HG03039 (cell line): Measurements from ENCODE around the gene RPS8.
"Not testable (repeated sequence)": the region's sequence is repeated elsewhere in the genome, so short reads cannot be mapped to it uniquely, and the experiment has no call there.

ENCODE experiments used
- ATAC-seq: cut with Tn5 transposase; IDR thresholded peaks from one replicate; pipeline ENCODE4 v1.9.1; 2021; ENCODE audit warnings: mild to moderate bottlenecking, moderate library complexity; ENCODE audit not compliant: unreplicated experiment

The RPS8 gene

DNA sequence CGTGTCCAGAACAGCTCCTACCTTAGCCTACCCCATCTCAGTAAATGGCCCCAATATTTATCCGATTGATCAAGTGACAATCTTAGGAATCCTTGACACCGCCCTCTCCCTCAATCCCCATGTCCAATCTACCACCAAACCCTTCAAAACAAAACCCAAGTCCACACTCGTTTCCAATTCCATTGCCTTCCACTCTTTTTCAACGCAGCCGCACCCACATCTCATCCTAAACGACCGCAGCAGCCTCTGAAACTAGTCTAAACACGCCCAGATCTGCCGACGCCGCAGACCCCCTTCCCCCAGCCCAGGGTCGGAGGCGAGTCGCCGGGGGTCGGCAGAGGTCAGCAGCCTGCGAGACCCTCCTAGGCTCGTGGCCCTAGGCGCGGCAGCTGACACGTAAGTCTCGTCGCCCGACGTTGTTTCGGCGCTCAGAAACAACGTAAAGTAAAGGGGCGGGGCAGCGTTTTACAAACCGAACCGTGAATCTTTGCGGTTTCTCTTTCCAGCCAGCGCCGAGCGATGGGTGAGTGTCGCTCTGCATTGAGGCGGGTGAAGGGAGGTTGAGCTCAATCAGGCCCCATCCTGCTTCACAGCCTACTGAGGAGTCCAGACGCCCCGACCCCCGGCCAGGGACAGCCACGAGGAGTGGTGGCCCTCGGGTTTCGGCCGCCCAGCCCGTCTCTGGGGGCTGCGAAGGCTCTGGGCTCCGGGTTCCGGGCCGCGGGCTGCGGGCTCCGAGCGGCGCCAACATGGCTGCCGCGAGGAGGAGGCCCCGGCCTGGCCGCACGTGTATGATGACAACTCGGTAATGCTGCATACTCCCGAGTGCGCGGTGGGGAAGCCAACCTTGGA lies at the start of gene RPS8:
TSS of gene RPS8 (plus strand) at position 463 of the 852 bp plus-strand sequence. CDS start at position 520, 57 bp downstream.
- peak; percentile 76 for ATAC-seq

DNA sequence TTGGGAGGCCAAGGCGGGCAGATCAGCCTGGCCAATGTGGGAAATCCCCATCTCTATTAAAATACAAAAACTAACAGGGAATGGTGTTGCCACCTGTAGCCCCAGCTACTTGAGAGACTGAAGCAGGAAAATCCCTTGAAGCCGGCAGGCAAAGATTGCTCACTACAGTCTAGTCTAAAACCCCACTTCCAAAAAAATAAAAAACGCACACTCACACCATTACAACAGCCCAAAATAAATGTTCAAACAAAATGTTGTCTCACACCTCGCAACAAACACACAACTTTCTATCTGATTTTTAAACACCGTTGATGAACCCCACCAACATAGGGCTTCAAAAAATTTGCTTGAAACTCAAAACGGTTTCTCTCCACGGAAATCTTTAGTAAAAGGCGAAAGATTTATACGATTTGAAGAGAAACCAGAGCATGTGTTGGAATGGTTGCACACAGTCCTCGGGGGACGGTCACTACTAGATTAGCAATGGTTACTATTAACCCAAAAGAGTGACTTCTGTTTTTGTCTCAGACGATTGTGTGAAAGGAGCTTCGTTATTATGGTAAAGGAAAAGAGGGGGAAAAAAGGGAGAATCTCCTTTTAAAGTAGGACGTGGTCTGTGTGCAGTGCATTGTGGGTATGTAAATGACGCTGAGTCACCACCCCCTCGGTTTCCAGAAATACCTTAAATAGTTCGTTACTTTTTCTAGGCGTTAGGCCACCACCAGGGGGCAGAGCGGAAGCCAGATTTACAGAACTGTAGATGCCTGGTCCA lies 44.4 kb upstream of the RPS8 start, which contains the start of gene RNU5D-1:
TSS of gene RNU5D-1 (minus strand) at position 430 of the 772 bp plus-strand sequence.
- peak; percentile 63 for ATAC-seq

- no peak for ATAC-seq
Measured at GRCh38 chr1:44733365-44733764, 42.0 kb upstream of the RPS8 start.

GRCh38 chr1:44733784-44734183 lies 41.6 kb upstream of the RPS8 start:
- no peak for ATAC-seq

- no peak for ATAC-seq
Measured at GRCh38 chr1:44735992-44736391, 39.3 kb upstream of the RPS8 start.

DNA sequence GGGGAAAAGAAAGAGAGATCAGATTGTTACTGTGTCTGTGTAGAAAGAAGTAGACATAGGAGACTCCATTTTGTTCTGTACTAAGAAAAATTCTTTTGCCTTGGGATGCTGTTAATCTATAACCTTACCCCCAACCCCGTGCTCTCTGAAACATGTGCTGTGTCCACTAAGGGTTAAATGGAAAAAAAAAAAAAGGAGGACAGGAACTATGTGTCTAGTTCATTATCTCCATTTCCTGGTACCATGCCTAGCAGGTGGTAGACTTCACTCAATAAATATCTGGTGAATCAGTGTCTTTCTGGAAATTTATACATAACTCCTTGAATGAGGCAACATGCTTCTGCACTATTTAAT lies 36.4 kb upstream of the RPS8 start:
- not testable (repeated sequence) for ATAC-seq

GRCh38 chr1:44739307-44740178 lies 35.8 kb upstream of the RPS8 start, which contains the start of gene KIF2C:
Gene KIF2C, plus strand, starts transcription at chr1:44739837. Its CDS starts 96 bp downstream, at chr1:44739933.
- ATAC-seq, result peak; percentile 94

DNA sequence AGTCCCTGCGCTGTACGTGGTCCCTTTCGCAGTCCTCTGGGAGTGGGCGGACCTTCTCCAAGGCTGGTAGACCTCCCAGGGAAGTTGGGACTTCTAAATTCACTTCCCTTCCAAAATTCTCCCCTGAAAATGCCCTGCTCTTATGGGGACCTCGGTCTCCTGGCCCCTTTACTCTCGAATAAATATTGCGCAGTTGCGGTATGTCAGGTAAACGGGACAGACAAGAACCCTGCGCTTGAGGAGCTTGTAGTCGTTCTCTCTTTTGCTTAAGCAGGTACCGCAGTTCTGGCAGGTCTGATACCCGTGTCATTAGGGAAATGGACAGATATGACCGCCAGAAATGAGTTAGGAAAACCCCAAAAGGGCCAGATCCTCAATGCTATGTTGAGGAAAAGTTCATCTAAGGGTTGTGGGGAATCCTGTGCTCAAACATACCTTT lies 35.1 kb upstream of the RPS8 start:
- no peak for ATAC-seq

DNA sequence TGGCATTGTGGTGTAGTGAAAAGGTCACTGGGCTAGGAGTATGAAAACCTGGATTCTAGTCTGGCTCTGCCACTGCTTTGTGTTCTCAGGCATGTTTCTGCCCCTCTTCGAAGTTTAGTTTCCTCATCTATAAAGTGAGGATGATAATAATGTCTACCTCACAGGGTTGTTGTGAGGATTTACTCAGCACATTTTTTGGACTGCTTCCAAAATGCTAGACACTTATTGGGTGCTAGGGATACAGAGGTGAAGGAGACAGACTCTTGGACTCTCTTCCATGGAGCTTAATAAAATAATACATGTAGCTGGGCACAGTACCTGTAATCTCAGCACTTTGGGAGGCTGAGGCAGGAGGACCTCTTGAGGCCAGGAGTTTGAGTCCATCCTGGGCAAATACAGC lies 32.1 kb upstream of the RPS8 start:
- ATAC-seq, result no peak

- ATAC-seq, result no peak
Measured at GRCh38 chr1:44747878-44748277, 27.5 kb upstream of the RPS8 start.

GRCh38 chr1:44757420-44757819 lies 17.9 kb upstream of the RPS8 start:
- ATAC-seq, result no peak

GRCh38 chr1:44759077-44759476 lies 16.3 kb upstream of the RPS8 start:
- no peak for ATAC-seq

DNA sequence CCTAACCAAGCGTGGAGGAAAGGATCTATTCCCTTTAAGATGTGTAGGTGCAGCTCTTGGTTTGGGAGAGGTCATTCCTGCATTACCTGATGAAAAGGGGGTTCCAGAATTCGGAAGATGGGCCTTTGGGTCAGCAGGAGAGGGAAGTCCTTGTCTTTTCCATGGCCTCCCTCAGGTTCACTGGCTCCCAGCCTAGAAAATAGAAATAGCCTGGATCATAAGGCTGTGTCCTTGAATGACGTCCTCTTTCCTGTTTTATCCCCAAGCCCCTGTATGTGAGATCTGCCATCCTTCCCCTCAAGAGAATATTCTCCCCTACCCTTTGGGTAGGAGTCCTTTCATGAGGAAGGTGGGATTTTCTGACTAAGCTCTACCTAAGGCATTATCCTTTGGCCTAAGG lies 14.5 kb upstream of the RPS8 start:
- ATAC-seq, result no peak

DNA sequence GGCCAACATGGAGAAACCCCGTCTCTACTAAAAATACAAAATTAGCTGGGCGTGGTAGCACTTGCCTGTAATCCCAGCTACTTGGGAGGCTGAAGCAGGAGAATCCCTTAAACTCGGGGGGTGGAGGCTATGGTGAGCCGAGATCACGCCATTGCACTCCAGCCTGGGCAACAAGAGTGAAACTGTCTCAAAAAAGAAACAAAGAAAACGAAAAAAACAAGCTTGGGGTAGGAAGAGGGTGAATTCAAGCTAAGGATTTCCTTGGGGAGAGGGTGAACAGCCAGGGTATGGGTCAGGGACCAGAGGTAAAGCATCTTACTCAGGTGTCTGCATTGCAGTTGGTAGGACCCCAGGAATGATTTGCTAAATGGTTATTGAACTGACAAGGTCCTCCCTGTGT lies 8.9 kb upstream of the RPS8 start:
- not testable (repeated sequence) for ATAC-seq

DNA sequence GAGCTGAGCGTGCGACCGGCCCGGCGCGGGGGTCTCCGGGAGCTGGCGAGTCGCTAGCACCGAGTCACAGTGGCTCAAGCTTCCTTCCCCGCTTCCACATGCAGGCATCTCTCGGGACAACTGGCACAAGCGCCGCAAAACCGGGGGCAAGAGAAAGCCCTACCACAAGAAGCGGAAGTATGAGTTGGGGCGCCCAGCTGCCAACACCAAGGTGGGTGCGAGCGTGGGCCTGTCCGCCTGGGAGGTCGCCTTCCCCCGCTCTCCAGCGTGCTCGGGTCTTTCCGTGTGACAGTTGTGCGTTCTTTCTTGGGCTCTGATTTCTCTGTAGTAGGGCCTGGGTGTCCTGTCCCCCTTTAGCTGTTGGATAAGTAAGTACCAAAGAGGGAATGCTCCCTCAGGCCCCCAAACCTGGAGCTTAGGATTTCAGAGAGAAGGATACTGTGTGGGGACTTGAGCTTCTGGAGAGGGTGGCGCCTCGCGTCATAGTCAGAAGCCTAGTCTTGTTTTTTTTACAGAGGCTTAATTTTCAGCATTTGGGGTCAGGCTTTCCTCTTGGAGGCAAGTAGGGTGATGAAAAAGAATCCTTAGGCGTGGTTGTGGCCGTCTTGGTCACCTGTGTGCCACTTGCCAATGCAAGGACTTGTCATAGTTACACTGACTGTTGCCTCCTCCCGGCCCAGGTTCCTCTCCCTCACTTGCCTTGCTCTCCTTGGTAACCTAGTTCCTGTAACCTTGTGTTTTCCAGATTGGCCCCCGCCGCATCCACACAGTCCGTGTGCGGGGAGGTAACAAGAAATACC lies 790 bp downstream of the RPS8 start:
- ATAC-seq, result peak; percentile 11

DNA sequence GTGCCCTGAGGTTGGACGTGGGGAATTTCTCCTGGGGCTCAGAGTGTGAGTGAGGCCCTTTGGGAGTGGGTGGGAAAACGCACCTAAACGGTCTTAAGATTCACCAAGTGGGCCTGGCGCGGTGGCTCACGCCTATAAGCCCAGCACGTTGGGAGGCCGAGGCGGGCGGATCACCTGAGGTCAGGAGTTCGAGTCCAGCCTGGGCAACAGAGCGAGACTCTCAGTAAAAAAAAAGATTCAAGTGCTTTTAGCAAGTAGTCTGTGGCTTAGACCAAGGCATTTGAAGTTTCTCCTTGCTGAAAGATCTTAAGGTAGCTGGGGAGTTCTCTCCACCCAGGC lies 1.4 kb downstream of the RPS8 start:
- no peak for ATAC-seq

- no peak for ATAC-seq
Measured at GRCh38 chr1:44777547-44777946, 2.2 kb downstream of the RPS8 start.

DNA sequence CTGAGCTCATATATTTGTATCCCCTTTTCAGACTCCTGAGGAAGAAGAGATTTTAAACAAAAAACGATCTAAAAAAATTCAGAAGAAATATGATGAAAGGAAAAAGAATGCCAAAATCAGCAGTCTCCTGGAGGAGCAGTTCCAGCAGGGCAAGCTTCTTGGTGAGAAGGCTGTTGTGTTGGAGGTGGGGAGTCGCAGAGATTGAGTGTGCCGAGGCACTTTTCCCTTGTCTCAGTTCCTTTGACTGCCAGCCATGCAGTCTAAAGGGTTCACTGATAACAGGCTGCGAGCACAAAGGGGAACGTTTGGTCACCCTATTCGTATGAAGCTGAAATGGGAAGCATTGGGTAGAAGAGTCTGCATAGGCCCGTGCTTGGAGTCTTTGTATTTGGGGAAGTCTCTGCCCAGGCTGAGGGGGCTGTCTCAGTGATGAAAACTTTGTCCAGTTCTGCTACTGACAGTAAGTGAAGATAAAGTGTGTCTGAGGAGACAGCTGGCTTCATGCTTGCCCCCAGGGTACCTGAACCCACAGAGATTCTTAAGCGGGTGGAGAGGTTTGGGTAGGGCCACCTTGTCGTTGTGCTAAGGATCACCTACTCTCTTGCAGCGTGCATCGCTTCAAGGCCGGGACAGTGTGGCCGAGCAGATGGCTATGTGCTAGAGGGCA lies 2.8 kb downstream of the RPS8 start:
- no peak for ATAC-seq

DNA sequence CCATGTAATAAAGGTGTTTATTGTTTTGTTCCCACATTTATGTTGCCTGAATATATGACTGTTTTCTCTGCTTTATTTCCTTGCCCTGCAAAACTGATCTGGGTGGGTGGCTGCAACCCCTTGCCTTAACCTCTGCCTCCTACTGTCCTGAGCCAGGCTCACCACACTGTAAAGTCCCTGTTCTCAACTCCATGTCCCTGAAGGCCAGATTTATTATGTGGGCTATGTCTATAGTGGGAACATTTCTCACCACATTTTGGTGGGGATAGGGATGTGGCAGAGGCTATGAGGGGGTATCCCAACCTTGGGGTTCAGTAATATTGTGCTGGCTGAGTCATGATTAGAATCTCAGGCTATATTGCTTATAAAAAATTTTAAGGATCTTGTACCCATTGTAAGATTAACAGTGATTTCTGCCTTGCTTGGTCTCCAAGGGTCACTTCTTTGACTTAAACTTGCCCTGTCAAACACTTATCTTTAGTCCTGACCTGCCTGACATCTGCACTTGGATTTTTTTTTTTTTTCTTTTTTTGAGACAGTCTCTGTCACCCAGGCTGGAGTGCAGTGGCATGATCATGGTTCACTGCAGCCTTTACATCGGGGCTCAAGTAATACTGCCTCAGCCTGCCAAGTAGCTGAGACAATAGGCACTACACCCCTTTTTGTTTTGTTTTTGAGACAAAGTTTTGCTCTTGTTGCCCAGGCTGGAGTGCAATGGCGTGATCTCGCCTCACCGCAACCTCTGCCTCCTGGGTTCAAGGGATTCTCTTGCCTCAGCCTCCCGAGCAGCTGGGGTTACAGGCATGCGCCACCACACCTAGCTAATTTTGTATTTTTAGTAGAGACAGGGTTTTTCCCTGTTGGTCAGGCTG lies 3.6 kb downstream of the RPS8 start:
- no peak for ATAC-seq
